GM12878 (cell line): ENCODE data around the gene LAMA2. TPM values are rescaled to one million over a fixed set of nuclear protein-coding genes. Genes with fewer than 3 reads are reported as not detected.

ENCODE experiments used
- ATAC-seq: fragments of 200-7000 bp; cut with Tn5 transposase; 3 replicates; pipeline ENCODE4 v1.9.1; 2020; ENCODE audit warnings: mild to moderate bottlenecking, moderate library complexity
- BruUV-seq: library from RNA; stranded (reverse); fragments of 400-500 nt; replicated peaks from 2 replicates; lab custom pipeline; 2021; lab: Mats Ljungman, UMichigan
- CTCF ChIA-PET: fragments of 300-600 bp; sonication (Branson Sonifier 250); formaldehyde crosslinking; extraction: SDS; loops from one replicate; lab custom pipeline; 2021; ENCODE audit warnings: inconsistent platforms; lab: Yijun Ruan, JAX
- POLR2A ChIA-PET: fragments of 350-600 bp; formaldehyde crosslinking; extraction: SDS; loops from one replicate; lab custom pipeline; 2021; ENCODE audit warnings: inconsistent platforms; lab: Charles Lee
- RAD21 ChIA-PET: fragments of 300-600 bp; sonication (Branson Sonifier 250); formaldehyde crosslinking; loops from one replicate; lab custom pipeline; 2023; ENCODE audit warnings: antibody characterized with exemption; ENCODE audit not compliant: unreplicated experiment; lab: Charles Lee
- SMC1A ChIA-PET: fragments of 300-600 bp; sonication (Branson Sonifier 250); formaldehyde crosslinking; loops from one replicate; lab custom pipeline; 2023; ENCODE audit not compliant: unreplicated experiment, uncharacterized antibody; lab: Charles Lee
- DNase-seq: peaks from one replicate; pipeline ENCODE4 v3.0.0-alpha.2; 2011; ENCODE audit warnings: low read depth, low spot score
- FAIRE-seq: peaks from 3 replicates; lab custom pipeline; 2011; peaks lifted over from hg19 to GRCh38; lab: Jason Lieb, UNC
- H2AFZ ChIP-seq: 2 replicates; pipeline ENCODE4 v1.6.0; 2011; ENCODE audit warnings: low read depth, low read length, control low read depth; ENCODE audit not compliant: control insufficient read depth
- H3K27ac ChIP-seq: 2 replicates; pipeline ENCODE4 v1.5.1; 2011; ENCODE audit warnings: control low read depth; ENCODE audit not compliant: control insufficient read depth, insufficient read depth
- H3K27me3 ChIP-seq, 2 experiments: replicated peaks in 1 of 2; 2 replicates each; pipeline versions ENCODE4 v1.6.0 to v1.6.1; 2011; ENCODE audit warnings: low read length in 1 of 2; ENCODE audit not compliant: control insufficient read depth in 2 of 2, insufficient read depth in 2 of 2
- H3K36me3 ChIP-seq, 2 experiments: 2 replicates each; pipeline ENCODE4 v1.5.1; 2011; ENCODE audit warnings: low read length in 1 of 2; ENCODE audit not compliant: control insufficient read depth in 2 of 2, insufficient read depth in 2 of 2
- H3K4me1 ChIP-seq: 2 replicates; pipeline ENCODE4 v1.6.1; 2011; ENCODE audit warnings: mild to moderate bottlenecking, low read length, moderate library complexity, mixed read lengths; ENCODE audit not compliant: control insufficient read depth, insufficient read depth
- H3K4me2 ChIP-seq: 2 replicates; pipeline ENCODE4 v1.6.0; 2011; ENCODE audit warnings: control low read depth; ENCODE audit not compliant: control insufficient read depth, insufficient read depth
- H3K4me3 ChIP-seq: fragments of 200-600 bp; sonication (generic); 2 replicates; pipeline ENCODE4 v1.5.1; 2016
- H3K79me2 ChIP-seq: 2 replicates; pipeline ENCODE4 v1.6.0; 2011; ENCODE audit warnings: low read length; ENCODE audit not compliant: control insufficient read depth, insufficient read depth
- H3K9ac ChIP-seq: 2 replicates; pipeline ENCODE4 v1.8.0; 2011; ENCODE audit warnings: low read length, control low read depth, mixed read lengths; ENCODE audit not compliant: control insufficient read depth, insufficient read depth
- H3K9me3 ChIP-seq: replicated peaks from 3 replicates; pipeline ENCODE4 v1.5.1; 2011; ENCODE audit warnings: mild to moderate bottlenecking, low read length; ENCODE audit not compliant: control insufficient read depth, insufficient read depth
- H4K20me1 ChIP-seq: 2 replicates; pipeline ENCODE4 v1.6.0; 2011; ENCODE audit not compliant: control insufficient read depth, insufficient read depth
- BACH1 ChIP-seq: fragments of 450-650 bp; IDR thresholded peaks from 2 replicates; pipeline ENCODE4 v1.6.1; 2017; ENCODE audit warnings: mild to moderate bottlenecking, borderline replicate concordance
- BHLHE40 ChIP-seq, 2 experiments: fragments of 450-650 bp in 1 of 2; IDR thresholded peaks; 2 replicates each; pipeline ENCODE4 v1.6.1; 2011 to 2017; ENCODE audit warnings: low read depth in 2 of 2, borderline replicate concordance in 1 of 2, improper control_type of control experiment in 1 of 2, low read length in 1 of 2, mild to moderate bottlenecking in 1 of 2
- CREM ChIP-seq: IDR thresholded peaks from 2 replicates; pipeline ENCODE4 v1.6.1; 2014; ENCODE audit warnings: antibody characterized with exemption, low read depth
- TARDBP ChIP-seq: IDR thresholded peaks from 2 replicates; pipeline ENCODE4 v1.6.1; 2016; ENCODE audit warnings: borderline replicate concordance
- YY1 ChIP-seq: IDR thresholded peaks from 2 replicates; pipeline ENCODE4 v1.6.1; 2011; ENCODE audit warnings: low read depth, mild to moderate bottlenecking, low read length
- ZBED1 ChIP-seq: IDR thresholded peaks from 2 replicates; pipeline ENCODE4 v1.6.1; 2016; ENCODE audit warnings: borderline replicate concordance
- WGBS: methylation state at CpG from one replicate; pipeline ENCODE4 v1.1.6; 2016; ENCODE audit warnings: low lambda C conversion rate; ENCODE audit not compliant: insufficient replicate concordance, insufficient coverage; ENCODE audit errors: missing lambda C conversion rate; 5-methylcytosine and 5-hydroxymethylcytosine counted together
- in situ Hi-C: fragments of 300-500 bp; cut with MboI; formaldehyde crosslinking; loops from 9 replicates; pipeline ENCODE4 v1.14.3; 2018; ENCODE audit warnings: mixed read lengths
- intact Hi-C: fragments of 100-400 bp; cut with micrococcal nuclease; formaldehyde crosslinking; loops from one replicate; pipeline ENCODE4 v1.14.2; 2022; ENCODE audit not compliant: unreplicated experiment
- polyA plus RNA-seq, 11 experiments: library from polyadenylated mRNA; depleted of rRNA in 4 of 11; unstranded in 6 of 11; stranded (reverse) in 5 of 11; fragments of >200 nt; fragmentation: Nextera tagmentation in 4 of 11; fragmentation: Illumina TruSeq in 1 of 11; extraction: Ambion mirVana in 4 of 11; extraction: Trizol in 1 of 11; gene quantifications; 1 replicate in 1 of 11; 2 replicates in 10 of 11; pipeline versions ENCODE4 v1.2.1 to v1.2.3, GENCODE V29; 2011 to 2016; ENCODE audit warnings: inconsistent platforms in 2 of 11, missing spikeins in 2 of 11, low read depth in 1 of 11
- total RNA-seq, 4 experiments: library from RNA; depleted of rRNA in 3 of 4; stranded (reverse); fragments of >200 nt in 3 of 4; fragmentation: Illumina TruSeq in 1 of 4; extraction: Trizol in 1 of 4; gene quantifications; 2 replicates each; pipeline versions ENCODE4 v1.2.1 to v1.2.3, GENCODE V29; 2013 to 2021
- TF ChIP-seq, protein P1 (sequence below): fragments of 450-650 bp; formaldehyde crosslinking; IDR thresholded peaks from 2 replicates; pipeline ENCODE4 v1.4.0; 2022; ENCODE audit warnings: mild to moderate bottlenecking, moderate library complexity
- TF ChIP-seq, protein P2 (sequence below): IDR thresholded peaks from 2 replicates; pipeline ENCODE4 v1.6.1; 2011; ENCODE audit warnings: mild to moderate bottlenecking, low read depth, low read length, moderate library complexity; ENCODE audit not compliant: insufficient replicate concordance
- TF ChIP-seq, protein P3 (sequence below): IDR thresholded peaks from 2 replicates; pipeline ENCODE4 v1.6.1; 2012; ENCODE audit warnings: low read depth, low read length, improper control_type of control experiment

Gene LAMA2
- total and polyA plus RNA-seq, 10 of the 15 experiments (the other 5 are each of a cell fraction or from before 2014, with no cell fraction given): 0.04 to 2.0 (median 0.37) TPM; not detected in 1

DNA sequence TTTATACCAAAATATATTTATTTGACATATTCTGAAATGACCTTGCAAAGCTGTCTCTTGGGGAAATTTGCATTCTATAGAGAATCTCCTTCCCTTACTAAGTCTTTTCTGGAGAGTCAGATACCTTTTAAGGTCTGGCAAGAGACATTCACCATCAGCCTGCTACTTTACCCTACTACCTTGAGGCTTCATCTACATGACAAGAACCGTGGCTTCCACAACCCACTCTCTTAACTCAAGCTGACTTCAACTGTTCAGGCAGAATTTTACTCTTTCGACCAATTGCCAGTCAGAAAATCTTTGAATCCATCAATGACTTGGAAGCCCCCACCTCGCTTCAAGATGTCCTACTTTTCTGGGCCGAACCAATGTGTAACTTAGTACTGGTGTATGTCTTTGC is 314.2 kb downstream of the LAMA2 start:
- no peak for FAIRE-seq
- RAD21 ChIA-PET: no interaction called here
- BruUV-seq: no TSS peak

More for the DNA sequence above, 314.2 kb downstream of the LAMA2 start:
- no peak for DNase-seq
- 0% methylated on average over 4 of the region's 4 CpGs for WGBS
- Histone ChIP-seq H4K20me1 (no peaks in the 10 kb centered on the region), H3K27ac (no peak overlapping the region), H3K4me3 (no peak overlapping the region), H3K9ac (no peak overlapping the region), H3K9me3 (no peaks in the 10 kb centered on the region), H3K79me2 (no peaks in the 10 kb centered on the region), H3K36me3 (no peaks in the 10 kb centered on the region), H2AFZ (no peak overlapping the region), H3K27me3 (no peaks in the 10 kb centered on the region), H3K4me1 (no peaks in the 10 kb centered on the region), H3K4me2 (no peak overlapping the region)
- no peak for ATAC-seq
- ChIA-PET SMC1A (no interaction called here), CTCF (no interaction called here), POLR2A (no interaction called here)
- TF ChIP-seq BHLHE40 (IDR thresholded peaks at IDR 0.05; ENCODE audit: borderline replicate concordance in 1 of 2, low read depth in 2 of 2, low read length in 1 of 2) (no peak), CREM (no peak), TARDBP (no peak), BACH1 (no peak), YY1 (no peak), ZBED1 (no peak)
- TF ChIP-seq, protein P1, sequence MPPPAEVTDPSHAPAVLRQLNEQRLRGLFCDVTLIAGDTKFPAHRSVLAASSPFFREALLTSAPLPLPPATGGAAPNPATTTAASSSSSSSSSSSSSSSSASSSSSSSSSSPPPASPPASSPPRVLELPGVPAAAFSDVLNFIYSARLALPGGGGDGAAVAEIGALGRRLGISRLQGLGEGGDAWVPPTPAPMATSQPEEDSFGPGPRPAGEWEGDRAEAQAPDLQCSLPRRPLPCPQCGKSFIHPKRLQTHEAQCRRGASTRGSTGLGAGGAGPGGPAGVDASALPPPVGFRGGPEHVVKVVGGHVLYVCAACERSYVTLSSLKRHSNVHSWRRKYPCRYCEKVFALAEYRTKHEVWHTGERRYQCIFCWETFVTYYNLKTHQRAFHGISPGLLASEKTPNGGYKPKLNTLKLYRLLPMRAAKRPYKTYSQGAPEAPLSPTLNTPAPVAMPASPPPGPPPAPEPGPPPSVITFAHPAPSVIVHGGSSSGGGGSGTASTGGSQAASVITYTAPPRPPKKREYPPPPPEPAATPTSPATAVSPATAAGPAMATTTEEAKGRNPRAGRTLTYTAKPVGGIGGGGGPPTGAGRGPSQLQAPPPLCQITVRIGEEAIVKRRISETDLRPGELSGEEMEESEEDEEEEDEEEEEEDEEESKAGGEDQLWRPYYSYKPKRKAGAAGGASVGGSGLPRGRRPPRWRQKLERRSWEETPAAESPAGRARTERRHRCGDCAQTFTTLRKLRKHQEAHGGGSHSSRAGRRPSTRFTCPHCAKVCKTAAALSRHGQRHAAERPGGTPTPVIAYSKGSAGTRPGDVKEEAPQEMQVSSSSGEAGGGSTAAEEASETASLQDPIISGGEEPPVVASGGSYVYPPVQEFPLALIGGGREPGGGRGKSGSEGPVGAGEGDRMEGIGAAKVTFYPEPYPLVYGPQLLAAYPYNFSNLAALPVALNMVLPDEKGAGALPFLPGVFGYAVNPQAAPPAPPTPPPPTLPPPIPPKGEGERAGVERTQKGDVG (CRISPR knock-in tag): no peak
- TF ChIP-seq, protein P2, sequence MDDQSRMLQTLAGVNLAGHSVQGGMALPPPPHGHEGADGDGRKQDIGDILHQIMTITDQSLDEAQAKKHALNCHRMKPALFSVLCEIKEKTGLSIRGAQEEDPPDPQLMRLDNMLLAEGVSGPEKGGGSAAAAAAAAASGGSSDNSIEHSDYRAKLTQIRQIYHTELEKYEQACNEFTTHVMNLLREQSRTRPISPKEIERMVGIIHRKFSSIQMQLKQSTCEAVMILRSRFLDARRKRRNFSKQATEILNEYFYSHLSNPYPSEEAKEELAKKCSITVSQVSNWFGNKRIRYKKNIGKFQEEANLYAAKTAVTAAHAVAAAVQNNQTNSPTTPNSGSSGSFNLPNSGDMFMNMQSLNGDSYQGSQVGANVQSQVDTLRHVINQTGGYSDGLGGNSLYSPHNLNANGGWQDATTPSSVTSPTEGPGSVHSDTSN: no peak
- TF ChIP-seq, protein P3, sequence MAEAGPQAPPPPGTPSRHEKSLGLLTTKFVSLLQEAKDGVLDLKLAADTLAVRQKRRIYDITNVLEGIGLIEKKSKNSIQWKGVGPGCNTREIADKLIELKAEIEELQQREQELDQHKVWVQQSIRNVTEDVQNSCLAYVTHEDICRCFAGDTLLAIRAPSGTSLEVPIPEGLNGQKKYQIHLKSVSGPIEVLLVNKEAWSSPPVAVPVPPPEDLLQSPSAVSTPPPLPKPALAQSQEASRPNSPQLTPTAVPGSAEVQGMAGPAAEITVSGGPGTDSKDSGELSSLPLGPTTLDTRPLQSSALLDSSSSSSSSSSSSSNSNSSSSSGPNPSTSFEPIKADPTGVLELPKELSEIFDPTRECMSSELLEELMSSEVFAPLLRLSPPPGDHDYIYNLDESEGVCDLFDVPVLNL: no peak
- intact Hi-C loops: no loop called here
- in situ Hi-C loops: no loop called here
